ENCODE data around the gene RPUSD3. TPM values are rescaled to one million over a fixed set of nuclear protein-coding genes. Genes with fewer than 3 reads are reported as not detected.
A peak's percentile ranks its signal among the peaks of the same experiment; 100 is the strongest.

RPUSD3 gene, protein sequence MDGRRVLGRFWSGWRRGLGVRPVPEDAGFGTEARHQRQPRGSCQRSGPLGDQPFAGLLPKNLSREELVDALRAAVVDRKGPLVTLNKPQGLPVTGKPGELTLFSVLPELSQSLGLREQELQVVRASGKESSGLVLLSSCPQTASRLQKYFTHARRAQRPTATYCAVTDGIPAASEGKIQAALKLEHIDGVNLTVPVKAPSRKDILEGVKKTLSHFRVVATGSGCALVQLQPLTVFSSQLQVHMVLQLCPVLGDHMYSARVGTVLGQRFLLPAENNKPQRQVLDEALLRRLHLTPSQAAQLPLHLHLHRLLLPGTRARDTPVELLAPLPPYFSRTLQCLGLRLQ
- 10 to 100 TPM; 33.0 to 48.1 (median 45.0) TPM for total RNA-seq

DNA sequence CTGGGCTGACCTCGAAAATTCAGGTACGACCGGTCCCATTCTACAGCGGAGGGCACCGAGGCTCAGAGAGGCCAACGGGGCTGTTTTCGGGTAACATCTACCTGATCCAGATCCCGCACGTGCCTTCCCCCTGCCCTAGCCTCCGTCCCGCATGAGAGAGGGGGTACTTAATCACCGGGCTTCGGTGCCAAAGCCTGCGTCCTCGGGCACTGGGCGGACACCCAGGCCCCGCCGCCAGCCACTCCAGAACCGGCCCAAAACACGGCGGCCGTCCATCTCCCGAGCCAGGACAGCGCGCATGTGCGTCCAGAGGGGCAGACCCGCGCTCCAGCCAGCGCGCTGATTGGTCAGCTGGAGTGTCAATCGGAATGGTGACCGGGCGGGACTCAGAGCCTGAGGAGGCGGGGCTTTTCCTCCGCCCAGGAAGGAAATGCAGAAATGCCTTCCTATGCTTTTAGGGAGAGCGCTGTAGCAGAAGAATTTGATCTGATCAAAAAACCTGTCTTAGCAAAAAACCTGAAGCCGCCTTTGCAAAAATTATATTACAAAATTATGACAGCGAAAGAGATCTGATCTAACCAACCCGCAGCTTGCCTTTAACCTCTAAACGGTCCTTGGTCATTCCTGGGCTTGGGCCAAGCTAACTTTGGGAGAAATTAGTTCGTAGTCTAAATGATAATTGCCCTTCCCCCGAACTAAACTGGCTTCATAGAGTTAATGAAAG lies at the start of gene RPUSD3:
Gene RPUSD3 (minus strand): TSS at position 294 of the 724 bp plus-strand sequence. CDS start 18 bp downstream, at position 276.
- Histone ChIP-seq H3K4me3 (peak within 1 kb of the TSS; percentile 58 to 84 (median 68)), H3K9me3 (no peaks in the 10 kb centered on the region), H3K27me3 (no peaks in the 10 kb centered on the region), H3K4me1 (peaks cover 12 to 22% (median 18%) of the 10 kb centered on the region in 4 donors), H3K27ac (replicated peaks in 1 of 4) (peak within 1 kb of the TSS; percentile 80 to 92 (median 86)), H3K36me3 (peaks cover 7 to 33% (median 31%) of the 10 kb centered on the region in 4 donors)
- intact Hi-C loops (cut with DNase I) = no loop called here
- peak; percentile 90 to 93 for TF ChIP-seq POLR2AphosphoS5 (IDR thresholded peaks at IDR 0.05)
- TF ChIP-seq, protein P1, sequence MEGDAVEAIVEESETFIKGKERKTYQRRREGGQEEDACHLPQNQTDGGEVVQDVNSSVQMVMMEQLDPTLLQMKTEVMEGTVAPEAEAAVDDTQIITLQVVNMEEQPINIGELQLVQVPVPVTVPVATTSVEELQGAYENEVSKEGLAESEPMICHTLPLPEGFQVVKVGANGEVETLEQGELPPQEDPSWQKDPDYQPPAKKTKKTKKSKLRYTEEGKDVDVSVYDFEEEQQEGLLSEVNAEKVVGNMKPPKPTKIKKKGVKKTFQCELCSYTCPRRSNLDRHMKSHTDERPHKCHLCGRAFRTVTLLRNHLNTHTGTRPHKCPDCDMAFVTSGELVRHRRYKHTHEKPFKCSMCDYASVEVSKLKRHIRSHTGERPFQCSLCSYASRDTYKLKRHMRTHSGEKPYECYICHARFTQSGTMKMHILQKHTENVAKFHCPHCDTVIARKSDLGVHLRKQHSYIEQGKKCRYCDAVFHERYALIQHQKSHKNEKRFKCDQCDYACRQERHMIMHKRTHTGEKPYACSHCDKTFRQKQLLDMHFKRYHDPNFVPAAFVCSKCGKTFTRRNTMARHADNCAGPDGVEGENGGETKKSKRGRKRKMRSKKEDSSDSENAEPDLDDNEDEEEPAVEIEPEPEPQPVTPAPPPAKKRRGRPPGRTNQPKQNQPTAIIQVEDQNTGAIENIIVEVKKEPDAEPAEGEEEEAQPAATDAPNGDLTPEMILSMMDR (IDR thresholded peaks at IDR 0.05) = peak in 1 of 3 experiments; percentile 4
- TF ChIP-seq POLR2A (IDR thresholded peaks at IDR 0.05; ENCODE audit: low read depth) = peak; percentile 9
- TF ChIP-seq EP300 (IDR thresholded peaks at IDR 0.05) = no peak
- DNase-seq (ENCODE audit: extremely low spot score) = peak; percentile 99
- WGBS = under 1% methylated on average over 22 of the region's 42 CpGs

DNA sequence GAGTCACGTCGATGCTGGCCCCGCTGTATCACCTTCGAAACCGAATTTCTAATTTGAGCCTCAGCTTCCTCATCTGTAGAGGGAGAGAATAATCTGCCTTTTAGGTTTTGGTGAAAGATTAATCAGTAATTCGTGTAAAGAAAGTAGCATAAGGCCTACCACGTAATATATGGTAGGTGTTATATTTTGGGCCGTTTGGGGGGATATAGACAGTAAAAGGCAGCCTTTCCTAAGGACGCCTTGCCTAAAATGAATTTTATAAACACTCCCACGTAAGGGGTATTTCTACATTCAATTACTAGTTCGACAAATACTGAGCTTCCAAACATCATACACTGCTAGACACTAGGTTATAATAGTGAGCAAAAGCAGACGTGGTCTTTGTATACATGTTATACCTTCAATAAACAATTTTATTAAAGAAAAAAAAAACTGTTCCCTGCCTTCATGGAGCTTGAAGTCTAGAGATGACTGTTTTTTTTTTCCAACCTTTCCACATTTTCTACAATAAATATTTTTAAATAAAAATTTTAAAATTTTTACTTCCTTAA lies 47.3 kb upstream of the RPUSD3 start:
- Histone ChIP-seq H3K27ac (replicated peaks in 1 of 4) (peak overlapping the region; percentile 89 to 97 (median 95)), H3K9me3 (no peaks in the 10 kb centered on the region), H3K27me3 (no peaks in the 10 kb centered on the region), H3K4me3 (peak overlapping the region; percentile 69 to 100 (median 90)), H3K36me3 (peaks cover 11 to 23% (median 19%) of the 10 kb centered on the region in 4 donors), H3K4me1 (peaks cover 12 to 29% (median 21%) of the 10 kb centered on the region in 4 donors)
- intact Hi-C loops (cut with DNase I) = no loop called here
- no peak for DNase-seq (ENCODE audit: extremely low spot score)
- 8% methylated on average over 12 of the region's 12 CpGs for WGBS
- TF ChIP-seq POLR2A (IDR thresholded peaks at IDR 0.05; ENCODE audit: low read depth) (no peak), EP300 (IDR thresholded peaks at IDR 0.05) (no peak), POLR2AphosphoS5 (IDR thresholded peaks at IDR 0.05) (no peak)
- TF ChIP-seq, protein P1 (IDR thresholded peaks at IDR 0.05) = no peak

DNA sequence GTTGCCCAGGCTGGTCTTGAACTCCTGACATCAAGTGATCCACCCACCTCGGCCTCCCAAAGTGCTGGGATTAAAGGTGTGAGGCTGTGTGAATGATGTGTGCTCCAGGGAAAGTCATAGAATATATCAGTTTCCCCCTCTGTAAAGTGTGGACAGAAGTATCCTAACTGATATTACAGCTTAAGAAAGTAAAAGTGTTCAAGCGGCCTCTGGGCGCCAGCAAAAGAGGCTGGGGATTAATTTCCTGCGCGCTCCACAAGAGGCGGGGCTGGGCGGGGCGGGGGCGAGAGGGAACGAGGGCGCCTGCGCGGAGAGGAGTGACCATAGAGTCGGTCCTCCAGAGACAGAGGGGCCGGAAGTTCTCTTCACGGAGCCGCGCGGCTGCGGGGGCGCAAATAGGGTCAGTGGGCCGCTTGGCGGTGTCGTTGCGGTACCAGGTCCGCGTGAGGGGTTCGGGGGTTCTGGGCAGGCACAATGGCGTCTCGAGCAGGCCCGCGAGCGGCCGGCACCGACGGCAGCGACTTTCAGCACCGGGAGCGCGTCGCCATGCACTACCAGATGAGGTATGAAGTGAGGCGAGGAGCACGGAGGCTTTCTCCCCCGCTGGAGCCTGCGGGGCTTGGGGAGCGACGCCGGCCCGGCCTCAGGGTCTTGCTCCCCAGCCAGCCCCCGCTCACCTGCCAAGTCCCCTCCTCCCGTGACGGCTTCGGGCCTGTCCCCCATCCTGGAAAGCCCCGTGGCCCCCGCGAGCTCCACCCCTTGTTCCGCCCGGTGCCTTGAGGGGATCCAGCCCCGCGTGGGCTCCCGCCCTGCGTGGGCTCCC lies 46.7 kb upstream of the RPUSD3 start, which contains the start of gene JAGN1:
Gene JAGN1 (plus strand): TSS at position 362 of the 823 bp plus-strand sequence. CDS start 113 bp downstream, at position 475.
- intact Hi-C loops (cut with DNase I) = no loop called here
- H3K27ac ChIP-seq (replicated peaks in 1 of 4) = peak within 1 kb of the TSS; percentile 89 to 97 (median 95)
- peak; percentile 99 for DNase-seq (ENCODE audit: extremely low spot score)
- under 1% methylated on average over 26 of the region's 62 CpGs for WGBS
- no peaks in the 10 kb centered on the region for H3K9me3 ChIP-seq
- H3K4me3 ChIP-seq = peak within 1 kb of the TSS; percentile 69 to 100 (median 90)
- peaks cover 12 to 29% (median 21%) of the 10 kb centered on the region in 4 donors for H3K4me1 ChIP-seq
- TF ChIP-seq POLR2AphosphoS5 (IDR thresholded peaks at IDR 0.05) (peak; percentile 87 to 98), EP300 (IDR thresholded peaks at IDR 0.05) (no peak), POLR2A (IDR thresholded peaks at IDR 0.05; ENCODE audit: low read depth) (peak; percentile 92)
- TF ChIP-seq, protein P1 (IDR thresholded peaks at IDR 0.05) = peak in 1 of 3 experiments; percentile 12
- peaks cover 11 to 23% (median 19%) of the 10 kb centered on the region in 4 donors for H3K36me3 ChIP-seq
- H3K27me3 ChIP-seq = no peaks in the 10 kb centered on the region

DNA sequence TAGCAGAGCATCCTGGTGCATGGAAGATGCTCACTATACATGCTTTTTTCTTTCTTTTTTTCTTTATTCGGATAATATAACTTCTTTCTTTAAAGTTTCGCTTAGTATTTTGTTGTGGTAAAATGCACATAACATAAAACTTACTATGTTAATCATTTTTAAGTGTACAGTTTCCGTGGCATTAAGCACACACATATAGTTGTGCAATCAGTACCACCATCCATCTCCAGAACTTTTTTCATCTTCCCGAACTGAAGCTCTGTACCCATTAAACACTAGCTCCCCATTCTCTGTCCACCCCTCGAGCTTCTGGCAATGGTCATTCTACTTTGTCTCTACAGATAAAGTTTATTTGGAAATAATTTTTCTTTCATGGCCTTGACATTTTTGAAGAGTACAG lies 45.6 kb upstream of the RPUSD3 start:
- Histone ChIP-seq H3K9me3 (no peaks in the 10 kb centered on the region), H3K27ac (replicated peaks in 1 of 4) (peak overlapping the region in 3 of 4 donors; percentile 89 to 97 (median 95))

More for the DNA sequence above, 45.6 kb upstream of the RPUSD3 start:
- DNase-seq (ENCODE audit: extremely low spot score) = no peak
- peaks cover 12 to 29% (median 21%) of the 10 kb centered on the region in 4 donors for H3K4me1 ChIP-seq
- TF ChIP-seq, protein P1 (IDR thresholded peaks at IDR 0.05) = no peak
- TF ChIP-seq EP300 (IDR thresholded peaks at IDR 0.05) = no peak
- peaks cover 11 to 19% (median 17%) of the 10 kb centered on the region in 4 donors for H3K36me3 ChIP-seq
- WGBS = 77% methylated on average over 5 of the region's 5 CpGs
- no peak overlapping the region for H3K4me3 ChIP-seq
- no peaks in the 10 kb centered on the region for H3K27me3 ChIP-seq
- intact Hi-C loops (cut with DNase I) = no loop called here
